ENCODE measurements around the gene SPAG6. TPM values are rescaled to one million over a fixed set of nuclear protein-coding genes. Genes with fewer than 3 reads are reported as not detected.

Gene SPAG6
- total and polyA plus RNA-seq, 2 of the 8 experiments (the other 6 are each of a cell fraction or from before 2014, with no cell fraction given), result 0.14 TPM; not detected in 1

GRCh38 chr10:22316286-22317075, 28.8 kb upstream of the SPAG6 start, which contains the start of gene COMMD3 (continued):
- TF ChIP-seq, protein P1, sequence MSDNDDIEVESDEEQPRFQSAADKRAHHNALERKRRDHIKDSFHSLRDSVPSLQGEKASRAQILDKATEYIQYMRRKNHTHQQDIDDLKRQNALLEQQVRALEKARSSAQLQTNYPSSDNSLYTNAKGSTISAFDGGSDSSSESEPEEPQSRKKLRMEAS (IDR thresholded peaks at IDR 0.05), result peak; percentile 80
- TF ChIP-seq ZNF274 (IDR thresholded peaks at IDR 0.05; ENCODE audit: borderline replicate concordance, extremely low read depth, low read length) (no peak), NRF1 (IDR thresholded peaks at IDR 0.05; ENCODE audit: low read depth, low read length) (no peak), TAF7 (optimal IDR thresholded peaks at IDR 0.05; ENCODE audit: borderline replicate concordance, low read depth, low read length) (no peak), CBX5 (IDR thresholded peaks at IDR 0.05; ENCODE audit: low read depth, low read length) (no peak), SAP30 (IDR thresholded peaks at IDR 0.05; ENCODE audit: insufficient read depth, insufficient replicate concordance, low read length) (peak; percentile 29), TEAD4 (IDR thresholded peaks at IDR 0.05; ENCODE audit: low read depth, low read length) (peak; percentile 53), PHF8 (conservative IDR thresholded peaks at IDR 0.05; ENCODE audit: low read depth, low read length) (0 out of 2 replicates have a peak, but pooled peaks have one; percentile 47), ASH2L (IDR thresholded peaks at IDR 0.05; ENCODE audit: low read length) (peak; percentile 53), SUZ12 (IDR thresholded peaks at IDR 0.05; ENCODE audit: low read length) (peak; percentile 86), FOSL1 (IDR thresholded peaks at IDR 0.05; ENCODE audit: insufficient read depth, low read depth, low read length) (no peak), TCF12 (IDR thresholded peaks at IDR 0.05; ENCODE audit: low read depth, low read length) (no peak), RXRA (IDR thresholded peaks at IDR 0.05; ENCODE audit: insufficient read depth, low read depth, low read length) (no peak), YY1 (IDR thresholded peaks at IDR 0.05; ENCODE audit: low read depth, low read length) (0 out of 2 replicates have a peak, but pooled peaks have one; percentile 27), SIX5 (IDR thresholded peaks at IDR 0.05; ENCODE audit: low read depth, low read length) (no peak), EZH2 (IDR thresholded peaks at IDR 0.05; ENCODE audit: low read depth, low read length, severe bottlenecking) (no peak), CREB1 (IDR thresholded peaks at IDR 0.05) (no peak), KDM4A (IDR thresholded peaks at IDR 0.05; ENCODE audit: low read depth, low read length, severe bottlenecking) (peak; percentile 91), JUN (IDR thresholded peaks at IDR 0.05; ENCODE audit: low read depth, low read length) (no peak), CHD1 (IDR thresholded peaks at IDR 0.05; ENCODE audit: low read depth, low read length) (0 out of 2 replicates have a peak, but pooled peaks have one; percentile 3), POLR2A (IDR thresholded peaks at IDR 0.05; ENCODE audit: control extremely low read depth in 1 of 2, low read depth in 2 of 2, low read length in 2 of 2) (peak in 1 of 2 experiments; percentile 49; a peak in 1 of 3 replicates), USF2 (IDR thresholded peaks at IDR 0.05; ENCODE audit: low read length) (peak; percentile 80)
- TF ChIP-seq, protein P2, sequence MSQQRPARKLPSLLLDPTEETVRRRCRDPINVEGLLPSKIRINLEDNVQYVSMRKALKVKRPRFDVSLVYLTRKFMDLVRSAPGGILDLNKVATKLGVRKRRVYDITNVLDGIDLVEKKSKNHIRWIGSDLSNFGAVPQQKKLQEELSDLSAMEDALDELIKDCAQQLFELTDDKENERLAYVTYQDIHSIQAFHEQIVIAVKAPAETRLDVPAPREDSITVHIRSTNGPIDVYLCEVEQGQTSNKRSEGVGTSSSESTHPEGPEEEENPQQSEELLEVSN (IDR thresholded peaks at IDR 0.05), result peak; percentile 60; the same call in 1 of the 2 replicates

All from H1 (cell line).